DMS153 treated with DMSO at 0.1 percent for 48 hours (cell line): ENCODE results near the gene HEATR3.

Experiments used
- DNase-seq: peaks from one replicate; lab custom pipeline; 2025; ENCODE audit not compliant: unreplicated experiment; lab: John Stamatoyannopoulos, UW

The HEATR3 gene

GRCh38 chr16:50058091-50058771, 7.5 kb upstream of the HEATR3 start:
- DNase-seq = no peak

GRCh38 chr16:50059111-50059510, 6.7 kb upstream of the HEATR3 start:
- no peak for DNase-seq

- no peak for DNase-seq
Measured at GRCh38 chr16:50059669-50060068, 6.1 kb upstream of the HEATR3 start.

- no peak for DNase-seq
Measured at GRCh38 chr16:50061326-50061725, 4.4 kb upstream of the HEATR3 start.

- DNase-seq = no peak
Measured at GRCh38 chr16:50065241-50065623, 538 bp upstream of the HEATR3 start.

GRCh38 chr16:50066482-50067289, 916 bp downstream of the HEATR3 start:
- DNase-seq = no peak

GRCh38 chr16:50067290-50067853, 1.6 kb downstream of the HEATR3 start:
- no peak for DNase-seq

- DNase-seq = no peak
Measured at GRCh38 chr16:50068550-50068949, 2.8 kb downstream of the HEATR3 start.

GRCh38 chr16:50069060-50069459, 3.3 kb downstream of the HEATR3 start:
- no peak for DNase-seq

- no peak for DNase-seq
Measured at GRCh38 chr16:50071075-50071671, 5.4 kb downstream of the HEATR3 start.

- DNase-seq = no peak
Measured at GRCh38 chr16:50072730-50073129, 7.0 kb downstream of the HEATR3 start.

- no peak for DNase-seq
Measured at GRCh38 chr16:50079397-50080140, 13.8 kb downstream of the HEATR3 start.

- no peak for DNase-seq
Measured at GRCh38 chr16:50081428-50082018, 15.8 kb downstream of the HEATR3 start.

- DNase-seq = no peak
Measured at GRCh38 chr16:50083996-50084395, 18.2 kb downstream of the HEATR3 start.

- no peak for DNase-seq
Measured at GRCh38 chr16:50086176-50086575, 20.4 kb downstream of the HEATR3 start.

GRCh38 chr16:50088302-50088701, 22.5 kb downstream of the HEATR3 start:
- no peak for DNase-seq

GRCh38 chr16:50092891-50093290, 27.1 kb downstream of the HEATR3 start:
- DNase-seq = no peak

GRCh38 chr16:50093607-50094539, 28.1 kb downstream of the HEATR3 start:
- DNase-seq = no peak

GRCh38 chr16:50096791-50097190, 31.0 kb downstream of the HEATR3 start:
- no peak for DNase-seq
